Smooth muscle cell (in vitro differentiated cells): ENCODE results near the gene MLXIPL. TPM values are rescaled to one million over a fixed set of nuclear protein-coding genes. Genes with fewer than 3 reads are reported as not detected.
A peak's percentile ranks its signal among the peaks of the same experiment; 100 is the strongest.

Source experiments
- DNase-seq: peaks from one replicate; lab custom pipeline; 2025; ENCODE audit not compliant: unreplicated experiment; lab: John Stamatoyannopoulos, UW
- H2AFZ ChIP-seq: fragments of 200-600 bp; sonication (generic); 2 replicates; pipeline ENCODE4 v1.6.0; 2016; ENCODE audit warnings: antibody characterized with exemption, low read depth, mild to moderate bottlenecking
- H3F3A ChIP-seq: fragments of 200-600 bp; sonication (generic); 2 replicates; pipeline ENCODE4 v1.6.0; 2017; ENCODE audit warnings: antibody characterized with exemption, low read depth
- H3K27ac ChIP-seq: fragments of 200-600 bp; sonication (generic); 2 replicates; pipeline ENCODE4 v1.5.1; 2016; ENCODE audit warnings: low read depth, mild to moderate bottlenecking
- H3K27me3 ChIP-seq: fragments of 200-600 bp; sonication (generic); 2 replicates; pipeline ENCODE4 v1.6.1; 2016; ENCODE audit warnings: low read depth, mild to moderate bottlenecking
- H3K36me3 ChIP-seq: fragments of 200-600 bp; sonication (generic); 2 replicates; pipeline ENCODE4 v1.5.1; 2016; ENCODE audit warnings: low read depth
- H3K4me1 ChIP-seq: fragments of 200-600 bp; sonication (generic); 2 replicates; pipeline ENCODE4 v1.5.1; 2016; ENCODE audit warnings: low read depth
- H3K4me2 ChIP-seq: fragments of 200-600 bp; sonication (generic); 2 replicates; pipeline ENCODE4 v1.6.0; 2016; ENCODE audit warnings: mild to moderate bottlenecking
- H3K4me3 ChIP-seq: fragments of 200-600 bp; sonication (generic); 2 replicates; pipeline ENCODE4 v1.5.1; 2016; ENCODE audit warnings: mild to moderate bottlenecking
- H3K79me2 ChIP-seq: fragments of 200-600 bp; sonication (generic); 2 replicates; pipeline ENCODE4 v1.6.0; 2016; ENCODE audit warnings: low read depth, mild to moderate bottlenecking
- H3K9ac ChIP-seq: fragments of 200-600 bp; sonication (generic); 2 replicates; pipeline ENCODE4 v1.6.0; 2016; ENCODE audit warnings: low read depth
- H3K9me3 ChIP-seq: fragments of 200-600 bp; sonication (generic); replicated peaks from 2 replicates; pipeline ENCODE4 v1.5.1; 2016; ENCODE audit warnings: low read depth
- H4K20me1 ChIP-seq: fragments of 200-600 bp; sonication (generic); 2 replicates; pipeline ENCODE4 v1.6.0; 2016; ENCODE audit warnings: low read depth
- CTCF ChIP-seq: fragments of 200-600 bp; sonication (generic); IDR thresholded peaks from 2 replicates; pipeline ENCODE4 v1.5.1; 2017; ENCODE audit warnings: borderline replicate concordance, mild to moderate bottlenecking, antibody characterized with exemption; ENCODE audit not compliant: insufficient read depth, poor library complexity, severe bottlenecking
- WGBS: methylation state at CpG from one replicate; pipeline ENCODE4 v1.1.7; 2016; ENCODE audit warnings: low lambda C conversion rate; 5-methylcytosine and 5-hydroxymethylcytosine counted together
- polyA plus RNA-seq: library from polyadenylated mRNA; unstranded; fragments of >200 nt; fragmentation: Nextera tagmentation; extraction: Ambion mirVana; gene quantifications from 2 replicates; pipeline ENCODE4 v1.2.1, GENCODE V29; 2016
- total RNA-seq: library from RNA; depleted of rRNA; stranded (reverse); fragments of >200 nt; gene quantifications from 2 replicates; pipeline ENCODE4 v1.2.3, GENCODE V29; 2014

MLXIPL gene
- total and polyA plus RNA-seq, 2 experiments from 2014 or later, result not detected

DNA sequence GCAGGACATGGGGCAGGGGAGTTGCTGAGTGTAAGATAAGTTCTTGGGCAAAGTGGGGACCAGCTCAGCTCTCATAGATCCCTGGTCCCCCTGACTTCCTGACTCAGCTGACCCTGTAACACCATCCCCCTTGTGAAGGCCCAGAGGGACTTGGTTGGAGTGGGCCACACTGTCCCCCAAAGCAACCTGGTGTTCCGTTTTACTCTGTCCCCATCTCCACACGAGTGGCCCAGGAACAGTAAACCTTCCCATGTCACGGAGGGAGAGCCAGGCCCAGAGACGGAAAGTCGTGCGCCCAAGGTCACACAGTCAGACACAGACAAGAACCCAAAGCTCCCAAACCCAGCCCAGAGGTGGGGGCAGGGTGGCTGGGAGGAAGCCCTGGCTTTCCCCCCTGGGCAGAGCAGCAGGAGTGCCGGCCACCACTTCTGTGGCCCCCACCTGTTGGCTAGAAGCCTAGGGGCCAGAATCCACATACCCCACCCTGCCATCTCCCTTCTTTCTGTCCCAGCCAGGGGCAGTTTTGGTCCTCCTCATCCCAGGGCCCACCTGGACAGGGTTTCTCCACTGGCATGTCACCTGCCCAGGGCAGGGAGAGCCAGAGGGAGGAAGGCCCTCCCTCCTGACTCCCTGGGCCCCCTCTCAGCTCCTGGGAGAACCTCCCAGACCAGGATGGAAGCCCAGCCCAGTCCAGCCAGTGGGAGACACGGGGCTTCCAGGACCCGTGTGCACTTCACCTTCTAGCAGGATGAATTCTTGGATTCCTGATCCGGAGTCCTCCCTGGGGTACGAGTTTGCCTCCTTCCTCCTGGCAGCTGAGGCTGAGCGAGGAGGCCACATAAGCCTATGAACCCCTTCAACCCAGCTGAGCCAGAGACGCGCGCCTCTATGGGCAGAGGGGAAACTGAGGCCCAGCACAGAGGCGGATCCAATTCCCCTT lies 22.7 kb upstream of the MLXIPL start:
- Histone ChIP-seq H3K9ac (no peak overlapping the region), H3K4me3 (no peak overlapping the region), H3K27me3 (peaks cover 78% of the 10 kb centered on the region), H3F3A (no peaks in the 10 kb centered on the region), H3K27ac (no peak overlapping the region), H3K79me2 (no peaks in the 10 kb centered on the region), H3K4me1 (peaks cover 4% of the 10 kb centered on the region), H3K9me3 (no peaks in the 10 kb centered on the region), H2AFZ (no peak overlapping the region), H4K20me1 (no peaks in the 10 kb centered on the region), H3K4me2 (peak overlapping the region; percentile 90), H3K36me3 (no peaks in the 10 kb centered on the region)
- 49% methylated on average over 15 of the region's 16 CpGs for WGBS
- TF ChIP-seq CTCF, result no peak
- DNase-seq, result no peak

DNA sequence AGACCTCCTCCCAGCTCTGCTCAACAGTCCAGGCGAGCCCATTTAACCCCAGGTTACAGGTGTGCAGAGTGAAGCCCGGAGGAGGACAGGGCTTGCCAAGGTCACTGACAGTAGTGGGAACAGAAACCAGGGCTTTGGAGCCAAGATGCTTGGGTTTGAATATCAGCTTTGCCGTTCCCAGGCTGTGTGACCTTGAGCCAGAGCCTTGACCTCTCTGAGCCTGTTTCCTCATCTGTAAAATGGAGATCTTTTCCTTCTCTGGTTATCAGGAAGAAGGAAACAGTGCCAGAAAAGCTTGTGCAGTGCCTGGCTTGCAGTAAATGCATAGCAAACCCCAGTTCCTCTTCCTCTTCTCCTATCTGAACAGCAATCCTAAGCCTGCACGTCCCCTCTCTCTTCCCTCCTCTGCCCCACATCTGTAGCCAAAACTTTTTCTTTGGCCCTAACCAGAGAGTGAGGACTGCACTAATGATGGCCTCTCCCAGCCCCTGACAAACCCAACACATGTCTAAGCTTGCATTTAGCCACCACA lies 21.4 kb upstream of the MLXIPL start:
- Histone ChIP-seq H2AFZ (no peak overlapping the region), H4K20me1 (no peaks in the 10 kb centered on the region), H3K4me3 (no peak overlapping the region), H3K4me1 (peaks cover 4% of the 10 kb centered on the region), H3K79me2 (no peaks in the 10 kb centered on the region), H3K27ac (no peak overlapping the region), H3K9ac (no peak overlapping the region), H3K36me3 (no peaks in the 10 kb centered on the region), H3K4me2 (no peak overlapping the region), H3K9me3 (no peaks in the 10 kb centered on the region), H3F3A (no peaks in the 10 kb centered on the region), H3K27me3 (peaks cover 64% of the 10 kb centered on the region)
- 71% methylated on average over 4 of the region's 4 CpGs for WGBS
- TF ChIP-seq CTCF, result no peak
- no peak for DNase-seq

DNA sequence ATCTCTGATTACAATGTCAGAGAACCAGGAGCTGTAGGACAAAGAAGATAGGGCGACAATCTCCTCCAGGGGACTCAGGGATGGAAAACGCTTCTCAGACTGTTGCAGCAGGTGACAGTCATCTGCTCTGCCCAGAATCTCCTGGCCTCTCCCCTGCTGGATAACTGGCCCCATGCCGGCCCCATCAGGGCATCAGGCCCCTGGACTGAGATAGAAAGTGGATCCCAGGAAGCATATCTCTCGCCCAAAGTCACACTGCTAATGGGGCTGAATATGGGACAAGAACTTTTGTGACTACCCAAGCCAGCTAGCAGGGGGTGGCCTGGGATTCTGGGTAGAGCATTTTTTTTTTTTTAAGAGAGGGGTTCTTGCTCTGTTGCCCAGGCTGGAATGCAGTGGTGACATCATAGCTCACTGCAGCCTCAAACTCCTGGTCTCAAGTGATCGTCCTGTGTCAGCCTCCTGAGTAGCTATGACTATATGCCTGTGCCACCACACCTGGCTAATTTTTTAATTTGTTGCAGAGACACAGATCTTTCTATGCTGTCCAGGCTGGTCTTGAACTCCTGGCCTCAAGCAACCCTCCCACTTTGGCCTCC lies 20.5 kb upstream of the MLXIPL start:
- Histone ChIP-seq H3K27me3 (peaks cover 55% of the 10 kb centered on the region), H3F3A (no peaks in the 10 kb centered on the region), H4K20me1 (no peaks in the 10 kb centered on the region)

More for the DNA sequence above, 20.5 kb upstream of the MLXIPL start:
- Histone ChIP-seq H3K79me2 (no peaks in the 10 kb centered on the region), H3K4me2 (no peak overlapping the region), H3K9me3 (no peaks in the 10 kb centered on the region), H3K27ac (no peak overlapping the region), H3K9ac (no peak overlapping the region), H3K36me3 (no peaks in the 10 kb centered on the region), H2AFZ (no peak overlapping the region), H3K4me3 (no peak overlapping the region), H3K4me1 (peaks cover 4% of the 10 kb centered on the region)
- DNase-seq, result no peak
- WGBS, result 77% methylated on average over 5 of the region's 5 CpGs
- no peak for TF ChIP-seq CTCF
